Measurements from ENCODE around the gene RASGRF2.
A peak's percentile ranks its signal among the peaks of the same experiment; 100 is the strongest.
"Not testable (repeated sequence)": the region's sequence is repeated elsewhere in the genome, so short reads cannot be mapped to it uniquely, and the experiment has no call there.

RASGRF2 gene

DNA sequence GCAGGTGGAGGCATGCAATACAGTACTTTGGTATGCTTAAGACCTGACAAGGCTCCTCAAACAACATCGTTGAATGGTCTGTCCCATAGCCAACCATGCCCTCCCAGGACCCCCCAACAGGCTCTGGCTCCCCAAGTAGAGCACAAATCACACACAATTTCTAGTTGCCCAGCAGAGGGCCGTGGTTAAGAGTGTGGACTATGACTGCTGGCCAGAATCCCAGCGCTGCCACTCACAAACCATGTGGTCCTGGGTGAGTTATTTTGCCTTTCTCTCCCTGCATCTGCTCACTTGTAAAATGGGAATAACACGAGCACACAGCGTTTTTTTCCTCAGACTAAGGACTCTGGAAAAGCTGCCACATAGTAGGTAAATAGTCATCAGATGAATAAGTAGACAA, 279.4 kb downstream of the RASGRF2 start:
- DNase-seq (ENCODE audit: low read depth, low spot score), result no peak

DNA sequence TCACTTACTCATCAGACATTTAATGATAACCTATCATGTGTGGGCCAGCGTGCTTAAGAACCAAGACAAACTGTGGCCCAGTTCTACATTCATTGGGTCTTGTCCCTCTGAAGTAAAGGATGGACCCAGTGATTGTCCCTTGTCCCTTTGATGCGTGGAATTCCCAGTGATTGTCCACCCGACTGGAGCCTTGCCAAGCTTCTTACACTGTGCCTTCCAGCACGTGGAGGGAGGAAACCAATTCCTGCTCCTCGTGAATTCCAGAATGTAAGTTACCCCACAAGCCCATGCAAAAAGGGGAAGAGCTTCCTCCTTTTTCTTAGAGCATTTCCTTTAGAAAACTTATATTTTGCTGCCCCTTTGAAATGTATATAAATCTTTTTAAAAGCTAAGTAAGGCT, 280.8 kb downstream of the RASGRF2 start:
- DNase-seq (ENCODE audit: low read depth, low spot score), result no peak

DNA sequence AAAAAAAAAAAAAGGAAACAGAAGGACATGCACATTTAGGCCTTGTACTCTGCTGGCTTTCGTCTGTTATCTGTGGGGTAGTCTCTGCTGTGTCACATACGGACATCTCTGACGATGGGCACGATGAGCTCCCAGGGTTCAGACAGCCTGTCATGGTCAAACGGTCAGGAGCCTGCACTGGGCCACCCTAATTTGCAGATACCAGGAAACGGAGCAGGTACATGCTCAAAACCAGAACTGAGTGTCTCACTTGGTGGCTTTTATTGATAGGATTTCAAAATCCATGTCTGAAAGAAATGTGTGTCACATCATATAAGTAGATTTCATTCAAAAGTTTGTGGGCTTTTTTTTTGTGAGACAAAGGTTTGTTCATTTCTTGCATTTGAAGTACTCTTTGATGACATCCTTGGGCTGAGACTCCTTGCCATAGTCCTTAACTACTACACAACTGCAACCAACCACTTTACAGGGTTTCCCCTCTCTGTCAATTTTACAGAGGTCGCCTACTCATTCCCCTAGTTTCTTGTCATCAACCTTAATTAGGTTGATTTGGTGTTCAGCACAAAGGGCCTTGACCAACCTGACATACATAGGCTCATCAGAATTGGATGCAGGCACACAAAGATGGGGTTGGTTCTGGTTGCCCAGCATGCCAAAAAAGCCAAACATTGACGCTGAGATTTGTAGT, 281.9 kb downstream of the RASGRF2 start:
- DNase-seq (ENCODE audit: low read depth, low spot score), result no peak

DNA sequence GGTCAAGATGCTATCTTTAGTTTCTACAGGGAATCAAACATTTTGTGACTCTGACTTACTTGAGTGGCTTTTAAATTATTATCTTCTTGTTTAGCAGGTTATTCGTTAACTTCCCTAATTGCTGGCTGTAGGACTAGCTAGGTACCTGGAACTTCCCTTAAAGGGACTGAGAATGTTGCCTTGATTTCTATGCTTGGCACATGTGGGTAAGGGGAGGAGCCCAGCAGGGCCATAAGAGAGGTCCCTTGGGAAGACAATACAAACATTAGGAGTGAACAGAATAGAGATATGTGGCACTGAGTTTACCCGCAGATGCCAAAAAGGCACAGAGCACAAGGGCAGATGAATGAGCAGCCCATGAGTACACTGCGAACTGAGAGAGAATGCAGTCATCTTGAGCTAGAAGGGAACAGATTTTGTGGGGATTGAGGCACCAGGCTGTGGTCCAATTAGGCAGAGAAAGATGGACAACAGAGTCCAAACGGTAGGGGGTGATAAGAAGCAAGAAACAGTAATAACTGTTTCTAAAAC, 282.8 kb downstream of the RASGRF2 start:
- DNase-seq (ENCODE audit: low read depth, low spot score), result no peak

DNA sequence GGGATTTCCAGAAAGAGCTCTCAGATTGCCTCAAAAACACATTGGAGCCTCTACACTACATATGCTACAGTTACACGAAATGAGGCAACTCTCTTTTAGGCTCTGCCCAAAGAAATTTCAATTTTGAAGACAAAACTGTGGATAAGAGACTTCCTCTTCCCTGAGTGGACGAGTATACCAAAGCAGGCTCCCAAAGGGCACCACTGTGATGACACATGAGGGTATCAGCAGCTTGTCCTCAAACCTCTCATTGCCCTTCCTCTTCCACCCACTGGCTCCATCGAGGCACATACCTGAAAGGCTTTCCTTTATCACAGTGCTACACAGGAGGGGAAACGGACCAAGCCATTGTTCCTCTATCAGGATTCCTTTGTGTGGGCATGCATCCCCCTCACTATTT, 284.3 kb downstream of the RASGRF2 start:
- DNase-seq (ENCODE audit: low read depth, low spot score), result no peak

DNA sequence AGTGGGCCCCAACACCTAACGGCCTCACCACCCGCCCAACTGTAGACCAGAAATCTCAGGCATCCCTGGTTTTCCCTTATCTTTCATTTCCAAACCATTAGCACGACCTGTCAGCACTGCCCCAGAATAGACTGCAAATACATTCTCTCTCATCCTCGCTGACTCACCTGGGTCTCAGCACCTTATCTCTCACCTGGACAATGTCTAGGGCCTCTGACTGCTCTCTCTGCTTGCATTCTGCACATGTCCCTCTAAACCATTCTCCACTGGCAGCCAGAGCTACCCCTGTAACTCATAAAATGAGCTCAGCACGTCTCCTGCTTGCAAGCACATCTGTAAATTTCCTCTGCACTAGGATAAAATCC, 285.7 kb downstream of the RASGRF2 start:
- DNase-seq (ENCODE audit: low read depth, low spot score), result no peak

DNA sequence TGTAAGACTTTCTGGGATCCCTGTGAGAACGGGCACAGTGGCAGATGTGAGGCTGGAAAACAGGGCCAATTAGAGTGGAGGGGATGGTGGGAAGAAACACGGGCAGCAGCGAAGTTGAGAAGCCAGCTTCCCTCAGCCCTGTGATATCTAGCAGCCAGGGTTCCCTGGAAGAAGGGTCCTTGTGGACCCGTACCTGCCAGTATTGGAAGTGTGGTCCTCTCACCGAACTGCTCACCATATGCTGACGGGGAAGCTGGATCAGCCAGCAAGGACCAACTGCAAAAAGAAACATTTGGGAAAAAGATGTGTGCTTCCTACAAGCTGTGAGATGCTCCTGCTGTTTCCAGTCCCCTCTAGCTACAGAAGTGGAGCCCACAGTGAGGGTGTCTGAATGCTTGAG, 286.5 kb downstream of the RASGRF2 start:
- DNase-seq (ENCODE audit: low read depth, low spot score), result no peak

DNA sequence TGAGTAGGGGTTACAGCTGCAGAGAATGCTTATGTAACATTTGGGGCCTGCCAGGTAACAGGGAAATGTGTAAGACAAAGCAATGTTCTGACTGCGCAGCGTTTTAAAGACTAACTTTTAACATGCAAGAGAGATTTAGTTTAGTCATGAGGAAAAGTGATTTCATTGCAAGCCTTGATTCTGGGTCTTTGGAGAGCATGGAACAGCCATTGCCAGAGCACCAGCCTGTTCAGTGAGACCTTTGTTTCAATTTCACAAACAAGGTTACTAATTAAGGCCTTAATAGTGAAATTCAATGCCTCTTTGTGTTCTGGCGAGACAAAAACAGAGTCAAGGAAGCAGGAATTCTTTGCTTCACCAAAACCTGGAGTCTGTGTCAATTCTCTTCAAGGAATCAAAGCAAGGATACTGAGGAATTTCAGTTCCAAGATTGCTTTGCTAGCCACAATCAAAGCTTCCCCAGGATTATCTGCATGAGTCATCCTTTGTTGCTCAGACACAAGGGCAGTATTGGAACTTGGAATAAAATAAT, 287.3 kb downstream of the RASGRF2 start:
- DNase-seq (ENCODE audit: low read depth, low spot score), result no peak

DNA sequence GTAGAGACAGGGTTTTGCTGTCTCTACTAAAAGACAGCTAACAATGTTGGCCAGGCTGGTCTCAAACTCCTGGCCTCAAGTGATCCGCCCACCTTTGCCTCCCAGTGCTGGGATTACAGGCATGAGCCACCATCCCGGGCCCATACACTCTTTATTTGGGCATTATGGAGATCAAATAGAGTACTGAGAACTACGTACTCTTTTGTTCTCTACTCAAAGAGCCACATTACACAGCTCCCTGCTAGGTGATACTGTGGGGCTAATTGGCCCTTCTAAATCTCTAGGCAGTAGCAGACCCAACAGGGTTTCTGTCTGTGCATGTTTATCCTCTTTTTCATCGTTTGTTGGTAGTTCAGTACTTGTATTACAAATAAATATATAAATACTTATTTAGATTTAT, 289.1 kb downstream of the RASGRF2 start:
- DNase-seq (ENCODE audit: low read depth, low spot score), result no peak

DNA sequence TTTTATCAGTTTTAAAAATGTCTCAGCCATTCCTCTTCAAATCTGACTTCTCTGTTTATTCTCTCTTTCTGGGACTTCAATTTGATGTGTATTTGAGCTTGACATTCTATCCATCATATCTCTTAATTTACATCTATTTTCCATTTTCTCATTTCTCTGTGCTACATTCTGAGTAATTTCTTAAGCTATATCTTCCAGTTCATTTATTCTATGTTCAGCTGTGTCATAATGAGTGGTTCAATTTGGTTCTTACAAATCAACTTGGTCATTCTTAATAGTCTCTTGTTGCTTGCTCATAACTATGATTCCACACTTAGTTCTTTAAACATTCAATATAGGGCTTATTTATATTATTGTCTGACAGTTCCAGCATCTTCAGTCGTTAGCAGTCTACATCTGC, 289.8 kb downstream of the RASGRF2 start:
- no peak for DNase-seq (ENCODE audit: low read depth, low spot score)

DNA sequence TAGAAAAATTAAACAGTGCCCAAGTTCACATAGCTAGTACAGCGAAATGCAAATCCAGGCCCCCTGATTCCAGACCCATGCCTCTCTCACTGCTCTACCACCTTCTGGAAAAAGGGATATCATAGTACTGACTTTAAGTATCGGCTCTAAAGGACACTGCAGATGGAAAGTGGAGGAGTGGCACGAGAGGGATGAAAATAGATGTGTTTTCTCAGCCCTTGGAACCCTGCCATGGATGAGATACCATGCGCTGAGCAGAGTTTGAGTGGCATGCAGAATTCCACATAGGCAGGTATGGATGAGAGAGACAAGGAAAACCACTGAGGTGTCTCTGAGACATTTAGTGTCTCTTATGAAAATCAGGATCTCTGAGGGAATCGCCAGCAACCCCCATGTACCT, 291.8 kb downstream of the RASGRF2 start:
- no peak for DNase-seq (ENCODE audit: low read depth, low spot score)

DNA sequence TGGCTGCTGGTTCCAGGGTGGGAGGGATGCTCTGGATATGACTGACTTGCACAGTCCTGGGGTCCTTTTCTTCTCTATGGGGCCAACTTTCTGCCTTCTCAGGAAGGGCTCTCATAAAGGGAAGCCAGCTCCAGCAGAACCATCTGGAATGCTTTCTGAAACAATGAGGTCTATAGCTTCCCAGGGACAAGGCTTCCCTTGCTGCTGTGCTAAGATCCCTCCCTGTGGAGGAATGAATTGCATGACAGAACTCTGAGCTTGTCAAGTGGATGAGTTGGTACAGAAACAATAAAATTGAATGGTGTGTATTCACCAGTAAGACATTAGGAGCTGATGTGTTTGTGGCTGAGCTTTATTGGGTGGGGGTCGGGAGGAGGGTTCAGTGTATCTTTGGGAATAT, 292.7 kb downstream of the RASGRF2 start:
- no peak for DNase-seq (ENCODE audit: low read depth, low spot score)

DNA sequence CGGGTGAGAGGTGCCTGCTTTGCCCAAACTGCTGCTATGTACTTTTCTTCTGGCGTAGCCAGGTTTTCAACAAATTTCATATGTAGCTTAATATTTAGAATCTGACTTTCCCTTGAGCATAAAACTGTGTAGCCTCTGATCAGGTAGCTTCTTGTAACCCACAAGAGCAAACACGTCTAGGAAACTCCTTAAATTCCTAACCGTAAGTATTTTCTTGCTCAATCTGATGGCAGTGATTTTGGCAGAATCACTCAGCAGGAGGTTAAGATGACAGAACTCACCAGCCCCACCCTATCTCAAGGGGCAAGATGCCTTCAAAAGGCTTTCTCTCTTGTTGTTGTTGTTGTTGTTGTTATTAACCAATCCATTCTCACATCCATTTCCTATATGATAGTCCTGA, 293.7 kb downstream of the RASGRF2 start:
- no peak for DNase-seq (ENCODE audit: low read depth, low spot score)

DNA sequence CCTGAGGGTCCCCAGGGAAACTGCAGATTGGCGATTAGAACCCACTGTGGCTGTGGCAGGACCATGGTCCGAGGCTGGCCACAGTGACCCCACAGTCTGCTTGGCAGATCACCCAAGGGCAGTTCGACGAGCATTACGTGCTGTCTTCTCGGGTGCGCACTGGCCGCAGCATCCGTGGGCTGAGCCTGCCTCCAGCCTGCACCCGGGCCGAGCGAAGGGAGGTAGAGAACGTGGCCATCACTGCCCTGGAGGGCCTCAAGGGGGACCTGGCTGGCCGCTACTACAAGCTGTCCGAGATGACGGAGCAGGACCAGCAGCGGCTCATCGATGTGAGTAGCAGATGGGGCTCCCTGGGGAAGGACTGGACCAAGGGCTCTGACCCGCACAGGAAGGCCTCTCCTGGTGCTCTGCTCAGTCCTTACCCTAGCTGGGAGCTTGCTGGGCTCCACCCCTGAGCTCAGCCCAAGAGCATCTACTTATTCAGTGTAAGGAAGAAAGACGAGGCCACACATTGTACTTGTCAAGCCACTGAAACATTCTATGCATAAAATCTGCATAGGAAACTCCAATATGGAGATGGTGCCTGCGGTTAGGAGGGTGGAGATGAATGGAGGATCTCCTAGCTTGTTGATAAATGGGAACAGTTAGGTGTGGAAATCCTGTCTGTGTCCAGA, 294.9 kb downstream of the RASGRF2 start:
- no peak for DNase-seq (ENCODE audit: low read depth, low spot score)

DNA sequence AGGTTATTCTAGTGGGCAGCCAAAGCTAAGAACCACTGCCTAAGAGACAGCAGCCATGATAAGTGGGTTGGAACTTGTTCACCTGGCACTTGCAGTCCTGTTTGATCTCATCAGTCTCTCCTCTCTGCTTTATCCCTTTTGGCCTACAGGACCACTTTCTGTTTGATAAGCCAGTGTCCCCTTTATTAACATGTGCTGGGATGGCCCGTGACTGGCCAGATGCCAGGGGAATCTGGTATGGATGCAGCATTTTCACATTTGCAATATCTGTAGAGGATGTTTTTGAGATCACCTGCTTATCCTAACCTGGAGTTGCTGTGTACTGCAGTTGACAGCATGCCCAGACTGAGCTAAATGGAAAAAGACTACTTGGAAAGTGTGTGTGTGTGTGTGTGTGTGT, 296.6 kb downstream of the RASGRF2 start:
- no peak for DNase-seq (ENCODE audit: low read depth, low spot score)

DNA sequence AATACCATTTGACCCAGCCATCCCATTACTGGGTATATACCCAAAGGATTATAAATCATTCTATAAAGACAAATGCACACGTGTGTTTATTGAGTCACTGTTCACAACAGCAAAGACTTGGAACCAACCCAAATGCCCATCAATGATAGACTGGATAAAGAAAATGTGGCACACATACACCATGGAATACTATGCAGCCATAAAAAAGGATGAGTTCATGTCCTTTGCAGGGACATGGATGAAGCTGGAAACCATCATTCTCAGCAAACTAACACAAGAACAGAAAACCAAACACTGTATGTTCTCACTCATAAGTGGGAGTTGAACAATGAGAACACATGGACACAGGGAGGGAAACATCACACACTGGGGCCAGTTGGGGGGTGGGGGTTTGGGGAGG, 302.6 kb downstream of the RASGRF2 start:
- DNase-seq (ENCODE audit: low read depth, low spot score), result not testable (repeated sequence)

DNA sequence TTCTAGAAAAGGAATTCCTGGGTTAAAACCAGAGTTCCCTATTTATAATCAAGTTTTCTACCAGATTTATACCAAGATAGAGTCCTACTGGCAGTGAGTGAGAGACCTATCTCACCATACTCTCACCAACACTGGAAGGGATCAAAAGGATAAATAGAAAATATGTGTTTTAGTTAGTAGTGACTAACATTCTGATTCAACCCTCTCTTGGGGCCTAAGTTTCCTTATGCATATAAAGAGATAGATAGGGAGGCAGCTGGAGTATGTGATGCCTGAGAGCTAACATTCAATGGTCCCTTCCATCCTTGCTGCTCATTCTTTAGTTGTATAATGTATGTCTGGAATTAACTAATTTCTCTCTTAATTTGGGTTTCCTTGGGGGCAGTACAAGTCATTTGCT, 304.9 kb downstream of the RASGRF2 start:
- no peak for DNase-seq (ENCODE audit: low read depth, low spot score)

DNA sequence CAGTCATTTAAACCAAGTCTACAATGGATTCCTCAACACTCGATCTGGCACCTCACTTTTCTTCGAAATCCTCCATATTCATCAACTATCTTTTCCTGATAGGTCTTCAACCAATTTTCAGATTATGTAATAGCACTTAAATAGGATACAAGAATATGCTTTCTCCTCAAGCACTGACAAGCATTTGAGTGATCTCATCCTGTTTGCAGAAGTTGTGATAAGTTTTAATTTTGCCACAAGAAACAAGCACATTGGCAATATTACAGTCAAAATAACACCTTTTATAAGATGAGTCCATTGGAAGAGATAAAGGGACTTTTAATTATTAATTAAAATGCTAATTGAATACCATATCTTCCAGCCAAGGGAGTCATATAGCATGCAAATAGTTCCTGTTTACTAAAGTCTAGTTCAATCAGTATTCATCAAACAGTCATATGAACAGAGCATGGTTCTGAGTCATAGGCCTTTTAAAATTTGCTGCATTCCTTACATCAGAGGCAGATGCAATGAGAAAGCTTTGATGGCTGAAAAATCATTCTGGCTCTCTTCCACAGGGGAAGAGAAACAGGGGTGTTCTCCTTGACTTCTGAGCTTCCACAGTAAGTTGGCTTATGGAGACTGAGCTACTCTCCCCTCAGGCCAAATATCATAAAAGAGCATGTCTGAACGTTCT, 308.5 kb downstream of the RASGRF2 start:
- no peak for DNase-seq (ENCODE audit: low read depth, low spot score)

DNA sequence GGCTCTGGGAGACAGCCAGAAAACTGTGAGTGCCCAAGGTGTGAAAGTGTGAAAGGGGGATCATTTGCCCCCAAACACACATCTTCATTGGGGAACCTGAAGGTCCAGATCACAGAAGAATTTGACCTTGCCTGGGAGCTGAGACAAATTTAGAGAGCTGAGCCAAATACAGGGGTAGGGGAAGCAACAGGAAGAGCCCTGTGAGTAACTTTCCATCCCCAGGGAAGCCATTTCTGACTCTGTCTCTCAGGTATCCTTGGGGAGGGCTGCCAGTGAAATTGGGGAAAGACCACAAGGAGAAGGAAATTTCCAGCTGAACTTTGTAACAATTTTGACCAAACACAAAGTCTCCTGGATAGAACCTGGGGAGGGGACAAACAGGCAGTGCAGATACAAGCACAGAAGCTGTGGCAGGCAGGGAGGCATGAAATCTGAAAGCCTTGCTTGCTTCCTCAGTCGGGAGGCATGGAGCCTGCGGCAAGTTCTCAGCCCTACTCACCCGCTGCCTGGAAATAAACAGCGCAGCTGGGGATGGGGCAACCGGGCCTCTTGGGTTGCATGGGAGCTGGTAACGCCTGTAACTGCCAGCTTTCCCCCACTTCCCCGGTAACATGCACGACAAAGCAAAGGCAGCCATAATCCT, 309.7 kb downstream of the RASGRF2 start:
- peak; percentile 90 for DNase-seq (ENCODE audit: low read depth, low spot score)

DNA sequence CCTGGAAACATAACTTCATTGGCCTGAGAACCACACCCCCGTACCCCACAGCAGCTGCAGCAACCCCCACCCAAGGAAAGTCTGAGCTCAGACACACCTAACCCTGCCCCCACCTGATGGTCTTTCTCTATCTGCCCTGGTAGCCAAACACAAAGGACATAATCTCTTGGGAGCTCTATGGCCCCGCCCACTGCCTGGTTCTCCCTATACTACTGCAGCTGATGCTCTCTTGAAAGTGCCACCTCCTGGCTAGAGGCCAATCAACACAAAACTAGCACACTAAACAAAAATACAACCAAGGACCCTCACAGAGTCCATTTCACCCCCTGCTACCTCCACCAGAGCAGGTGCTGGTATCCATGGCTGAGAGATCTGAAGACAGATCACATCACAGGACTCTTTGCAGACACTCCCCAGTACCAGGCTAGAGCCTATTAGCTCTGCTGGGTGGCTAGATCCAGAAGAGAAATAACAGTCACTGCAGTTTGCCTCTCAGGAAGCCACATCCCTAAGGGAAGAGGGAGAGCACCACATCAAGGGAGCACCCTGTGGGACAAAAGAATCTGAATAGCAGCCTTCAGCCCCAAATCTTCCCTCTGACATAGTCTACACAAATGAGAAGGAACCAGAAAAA, 310.3 kb downstream of the RASGRF2 start:
- DNase-seq (ENCODE audit: low read depth, low spot score), result peak; percentile 91

All from ELF-1 (cell line).